SKM-1 treated with dmso at 0.1 percent for 144 hours (cell line): Measurements from ENCODE around the gene JARID2.

ENCODE experiments used
- DNase-seq: peaks from one replicate; lab custom pipeline; 2025; ENCODE audit not compliant: unreplicated experiment; lab: John Stamatoyannopoulos, UW

The JARID2 gene

GRCh38 chr6:15245361-15246216 lies at the start of gene JARID2:
TSS of gene JARID2 (plus strand) at chr6:15246069. CDS start at chr6:15246540, 471 bp downstream.
- DNase-seq: peak; percentile 94

- DNase-seq: no peak
Measured at GRCh38 chr6:15200087-15200486, 45.8 kb upstream of the JARID2 start.

GRCh38 chr6:15205321-15205720 lies 40.5 kb upstream of the JARID2 start:
- no peak for DNase-seq

GRCh38 chr6:15206887-15207286 lies 39.0 kb upstream of the JARID2 start:
- DNase-seq: no peak

GRCh38 chr6:15207923-15208322 lies 37.9 kb upstream of the JARID2 start:
- DNase-seq: no peak

- DNase-seq: no peak
Measured at GRCh38 chr6:15213838-15214400, 31.9 kb upstream of the JARID2 start.

GRCh38 chr6:15218401-15218800 lies 27.5 kb upstream of the JARID2 start:
- DNase-seq: no peak

GRCh38 chr6:15220062-15220461 lies 25.8 kb upstream of the JARID2 start:
- no peak for DNase-seq

GRCh38 chr6:15227827-15228318 lies 18.0 kb upstream of the JARID2 start:
- DNase-seq: no peak

GRCh38 chr6:15230827-15231226 lies 15.0 kb upstream of the JARID2 start:
- no peak for DNase-seq

GRCh38 chr6:15232836-15233510 lies 12.9 kb upstream of the JARID2 start:
- no peak for DNase-seq

GRCh38 chr6:15234068-15234758 lies 11.7 kb upstream of the JARID2 start:
- DNase-seq: no peak

- DNase-seq: no peak
Measured at GRCh38 chr6:15239616-15240364, 6.1 kb upstream of the JARID2 start.

GRCh38 chr6:15242503-15242902 lies 3.4 kb upstream of the JARID2 start:
- no peak for DNase-seq

GRCh38 chr6:15242937-15243614 lies 2.8 kb upstream of the JARID2 start:
- no peak for DNase-seq

- DNase-seq: no peak
Measured at GRCh38 chr6:15243910-15244619, 1.8 kb upstream of the JARID2 start.

- DNase-seq: peak; percentile 40
Measured at GRCh38 chr6:15244620-15245360, 1.1 kb upstream of the JARID2 start.

- DNase-seq: no peak
Measured at GRCh38 chr6:15246217-15246665, 372 bp downstream of the JARID2 start.
